Activated T-cell treated with anti-CD3 and anti-CD28 coated beads, Interleukin-2, amount 50 U/mL, for 48 hours (primary cell): ENCODE measurements around the gene PROC.
"Not testable (repeated sequence)": the region's sequence is repeated elsewhere in the genome, so short reads cannot be mapped to it uniquely, and the experiment has no call there.

Source experiments
- DNase-seq, 2 experiments: peaks; one replicate each; pipeline ENCODE4 v3.0.0-alpha.2; 2020

The PROC gene

GRCh38 chr2:127397568-127398238, 20.5 kb upstream of the PROC start:
- no peak for DNase-seq

DNA sequence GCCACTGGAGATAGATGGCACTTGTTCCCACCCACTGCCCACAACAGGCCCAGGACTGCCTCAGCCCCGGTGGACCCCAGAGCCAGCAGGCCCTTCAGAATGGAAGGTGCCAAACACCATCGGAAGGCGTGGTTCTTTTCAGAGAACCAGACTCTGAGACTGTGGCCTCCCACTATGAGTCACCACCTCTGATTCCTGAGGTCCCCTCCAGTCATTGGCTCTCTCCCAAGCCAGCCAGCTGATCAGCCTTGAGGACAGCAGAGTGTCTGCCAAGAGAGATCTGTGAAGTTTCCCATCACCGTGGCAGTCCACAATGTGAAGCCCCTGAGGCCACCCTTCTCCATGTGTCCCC, 20.0 kb upstream of the PROC start:
- peak; percentile 67 to 70 for DNase-seq

DNA sequence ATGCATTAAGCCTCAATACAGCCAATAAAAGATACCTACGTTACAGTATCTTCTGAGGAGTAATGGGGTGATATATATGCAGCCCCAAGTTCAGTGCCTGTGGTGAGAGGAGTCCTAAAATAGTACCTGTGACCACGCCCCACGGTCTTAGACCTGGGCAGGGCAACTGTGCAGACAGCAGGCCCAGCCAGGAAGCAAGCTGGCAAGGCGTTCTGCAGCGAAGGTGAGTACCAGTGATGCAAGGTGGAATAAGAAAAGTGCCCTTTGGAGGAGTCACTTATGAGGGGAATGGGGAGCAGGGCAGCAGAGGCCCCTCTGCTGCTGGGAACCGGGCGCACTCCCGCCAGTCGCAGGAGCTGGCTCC, 17.7 kb upstream of the PROC start:
- DNase-seq = no peak

- DNase-seq = no peak
Observed at GRCh38 chr2:127400897-127401756, 17.1 kb upstream of the PROC start.

DNA sequence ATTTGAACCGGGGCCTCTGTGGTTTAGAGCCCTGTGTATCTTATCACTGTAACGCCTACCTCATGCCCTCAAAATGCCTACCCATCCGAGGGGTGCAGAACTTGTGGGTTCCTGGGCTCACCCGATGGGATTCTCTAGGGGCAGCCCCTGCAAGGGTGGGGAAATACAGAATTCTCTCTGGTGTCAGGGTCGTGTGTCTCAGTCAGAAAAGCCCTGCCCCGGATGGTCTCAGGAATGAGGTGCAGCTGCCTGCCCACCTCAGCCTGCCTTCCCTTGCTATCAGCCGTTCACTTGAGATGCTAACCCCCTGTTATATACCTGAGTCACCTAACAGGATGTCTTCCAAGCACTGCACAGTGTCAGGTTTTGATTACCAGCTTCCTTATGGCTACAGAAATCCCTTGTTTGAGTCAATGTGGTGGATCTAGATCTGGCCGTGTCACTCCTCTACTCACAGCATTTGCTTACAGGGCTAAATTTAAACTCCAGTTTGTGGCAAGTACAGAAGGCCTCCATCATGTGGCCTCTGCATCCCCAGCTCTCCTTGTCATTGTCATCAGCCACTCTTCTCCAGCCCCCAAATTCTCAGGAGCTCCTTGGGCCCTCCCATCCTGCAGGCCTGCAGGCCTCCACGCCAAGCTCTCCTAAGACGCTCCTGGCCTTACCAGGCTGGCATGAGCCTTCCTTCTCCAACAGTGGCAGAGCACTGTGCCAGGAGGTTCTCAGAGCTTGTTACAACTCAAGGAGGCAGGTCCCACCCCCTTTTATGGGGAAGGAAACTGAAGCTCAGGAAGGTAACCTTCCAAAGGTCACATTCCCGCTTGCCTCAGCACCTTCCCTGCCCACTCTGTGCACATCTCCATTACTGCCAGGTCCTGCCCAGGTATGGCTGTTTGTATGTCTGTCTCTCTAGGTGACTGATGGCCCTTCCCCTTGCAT, 16.2 kb upstream of the PROC start:
- DNase-seq = peak; percentile 55 to 61

- DNase-seq = no peak
Observed at GRCh38 chr2:127403460-127403859, 14.8 kb upstream of the PROC start.

GRCh38 chr2:127404466-127405254, 13.6 kb upstream of the PROC start:
- no peak for DNase-seq

DNA sequence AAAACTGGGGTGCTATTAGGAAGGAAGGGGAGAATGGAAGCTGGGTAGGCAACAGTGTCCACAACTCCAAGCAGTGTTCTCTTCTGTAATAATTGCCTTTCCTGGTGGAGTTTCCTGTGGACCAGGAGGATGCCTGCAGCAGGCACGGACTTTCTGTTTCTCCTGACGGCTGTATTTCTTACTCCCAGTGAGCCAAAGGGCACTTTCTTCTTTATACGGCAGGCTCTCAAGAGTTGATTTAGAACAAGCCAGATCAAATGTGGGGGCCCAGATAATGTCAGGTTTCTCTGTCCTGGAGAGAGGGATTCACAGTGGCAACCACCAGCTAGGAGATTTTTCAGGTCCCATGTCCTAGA, 13.0 kb upstream of the PROC start:
- no peak for DNase-seq

- DNase-seq = no peak
Observed at GRCh38 chr2:127406454-127406853, 11.8 kb upstream of the PROC start.

GRCh38 chr2:127407091-127407490, 11.1 kb upstream of the PROC start:
- DNase-seq = no peak

GRCh38 chr2:127407661-127408003, 10.6 kb upstream of the PROC start:
- no peak for DNase-seq

GRCh38 chr2:127408004-127408806, 10.0 kb upstream of the PROC start:
- peak; percentile 91 to 95 for DNase-seq

GRCh38 chr2:127408807-127409099, 9.5 kb upstream of the PROC start:
- DNase-seq = no peak

DNA sequence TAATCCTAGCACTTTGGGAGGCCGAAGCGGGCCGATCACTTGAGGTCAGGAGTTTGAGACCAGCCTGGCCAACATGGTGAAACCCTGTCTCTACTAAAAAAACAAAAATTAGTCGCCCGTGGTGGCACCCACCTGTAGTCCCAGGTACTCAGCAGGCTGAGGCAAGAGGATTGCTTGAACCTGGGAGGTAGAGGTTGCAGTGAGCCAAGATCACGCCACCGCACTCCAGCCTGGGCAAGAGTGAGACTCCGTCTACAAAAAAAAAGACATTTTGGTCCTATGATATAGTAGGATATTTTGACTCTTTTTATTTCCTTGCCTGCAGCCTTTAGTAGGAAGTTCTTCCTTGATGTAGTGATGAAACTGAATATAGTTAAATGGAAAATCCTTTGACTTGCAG, 8.5 kb upstream of the PROC start:
- not testable (repeated sequence) for DNase-seq

GRCh38 chr2:127410871-127411652, 7.2 kb upstream of the PROC start:
- DNase-seq = peak in 1 of 2 experiments; percentile 35

DNA sequence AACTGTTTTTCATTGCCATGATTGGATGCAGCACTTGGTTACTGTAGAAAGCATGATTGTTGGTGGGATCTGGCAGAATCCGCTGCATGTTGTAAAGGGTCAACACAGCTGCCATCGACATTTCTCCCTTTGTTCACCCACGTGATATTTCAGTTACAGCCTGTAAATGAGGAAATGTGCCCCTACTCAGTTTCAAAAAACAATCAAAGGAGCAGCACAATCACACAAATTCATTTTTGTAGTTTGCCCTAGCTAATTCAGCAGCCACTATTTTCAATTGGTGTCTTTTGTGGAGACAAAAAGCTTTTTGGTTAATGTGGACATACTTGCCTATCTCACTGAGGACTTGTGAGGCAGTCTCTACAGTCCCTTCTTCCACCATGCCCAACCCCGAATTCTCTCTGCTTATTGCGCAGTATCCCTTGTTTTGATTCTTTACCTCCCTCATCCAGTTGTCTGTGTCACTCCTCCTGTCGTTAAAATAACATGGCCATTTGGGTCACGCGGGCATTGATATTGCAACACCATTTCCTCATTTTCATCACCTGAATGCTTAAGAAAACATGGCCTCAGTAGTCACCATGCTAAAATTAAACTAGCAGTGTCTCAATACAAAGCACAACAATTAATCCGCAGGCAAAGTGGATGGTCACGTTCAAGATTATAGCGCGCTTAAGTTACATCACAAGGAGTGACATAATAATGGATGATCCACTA, 6.4 kb upstream of the PROC start:
- DNase-seq = peak in 1 of 2 experiments; percentile 11

GRCh38 chr2:127413200-127413599, 5.0 kb upstream of the PROC start:
- DNase-seq = no peak

DNA sequence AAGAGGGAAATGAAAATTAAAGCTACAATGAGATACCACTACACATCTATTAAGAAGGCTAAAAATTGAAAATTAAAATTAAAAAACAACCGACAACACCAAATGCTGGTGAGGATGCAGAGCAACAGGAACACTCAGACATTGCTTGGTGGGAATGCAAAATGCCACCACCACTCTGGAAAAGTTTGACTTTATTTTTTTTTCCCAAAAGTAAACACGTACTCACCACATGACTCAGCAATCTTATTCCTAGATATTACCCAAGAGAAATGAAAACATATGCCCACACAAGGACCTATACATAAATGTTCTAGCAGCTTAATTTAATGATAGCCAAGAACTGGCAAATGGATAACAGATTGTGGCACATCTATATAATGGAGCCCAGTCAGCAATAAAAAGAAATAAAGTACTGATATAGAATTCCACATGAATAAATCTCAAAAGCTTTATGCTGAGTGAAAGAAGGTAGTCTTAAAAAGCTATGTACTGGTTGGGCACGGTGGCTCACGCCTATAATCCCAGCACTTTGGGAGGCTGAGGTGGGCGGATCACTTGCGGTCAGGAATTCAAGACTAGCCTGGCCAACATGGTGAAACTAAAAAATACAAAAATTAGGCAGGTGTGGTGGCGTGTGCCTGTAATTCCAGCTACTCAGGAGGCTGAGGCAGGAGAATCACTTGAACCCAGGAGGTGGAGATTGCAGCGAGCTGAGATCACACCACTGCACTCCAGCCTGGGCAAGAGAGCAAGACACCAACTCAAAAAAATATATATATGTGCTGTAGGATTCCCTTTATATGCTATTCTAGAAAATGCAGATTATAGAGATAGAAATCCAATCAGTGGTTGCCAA, 4.2 kb upstream of the PROC start:
- no peak for DNase-seq
